ENCODE measurements around the gene PITX3.

DNA sequence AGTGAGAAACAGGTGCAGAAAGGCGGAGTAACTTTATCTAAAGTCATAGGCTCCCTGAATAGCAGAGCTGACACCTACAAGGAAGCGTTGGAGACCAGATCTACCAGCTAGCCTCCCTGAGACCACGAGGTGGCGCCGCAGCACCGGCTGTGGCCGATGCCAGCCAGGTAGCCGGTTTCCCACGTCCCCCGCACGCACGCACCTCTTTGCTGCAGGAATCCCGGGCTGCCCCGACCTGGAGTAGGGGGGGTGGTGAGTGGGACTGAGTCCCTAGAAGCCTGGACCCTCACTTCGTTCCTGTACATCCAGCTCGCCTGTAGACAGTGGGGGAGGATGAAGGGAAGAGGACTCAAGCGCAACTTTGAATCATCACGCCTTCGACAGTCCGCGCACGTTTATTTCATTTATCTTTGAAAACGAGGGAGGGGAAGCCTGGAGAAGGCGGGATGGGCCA is 11.5 kb downstream of the PITX3 start:
- TF ChIP-seq EZH2 (IDR thresholded peaks at IDR 0.05; ENCODE audit: borderline replicate concordance, low read length), result no peak
- TF ChIP-seq, protein P1, sequence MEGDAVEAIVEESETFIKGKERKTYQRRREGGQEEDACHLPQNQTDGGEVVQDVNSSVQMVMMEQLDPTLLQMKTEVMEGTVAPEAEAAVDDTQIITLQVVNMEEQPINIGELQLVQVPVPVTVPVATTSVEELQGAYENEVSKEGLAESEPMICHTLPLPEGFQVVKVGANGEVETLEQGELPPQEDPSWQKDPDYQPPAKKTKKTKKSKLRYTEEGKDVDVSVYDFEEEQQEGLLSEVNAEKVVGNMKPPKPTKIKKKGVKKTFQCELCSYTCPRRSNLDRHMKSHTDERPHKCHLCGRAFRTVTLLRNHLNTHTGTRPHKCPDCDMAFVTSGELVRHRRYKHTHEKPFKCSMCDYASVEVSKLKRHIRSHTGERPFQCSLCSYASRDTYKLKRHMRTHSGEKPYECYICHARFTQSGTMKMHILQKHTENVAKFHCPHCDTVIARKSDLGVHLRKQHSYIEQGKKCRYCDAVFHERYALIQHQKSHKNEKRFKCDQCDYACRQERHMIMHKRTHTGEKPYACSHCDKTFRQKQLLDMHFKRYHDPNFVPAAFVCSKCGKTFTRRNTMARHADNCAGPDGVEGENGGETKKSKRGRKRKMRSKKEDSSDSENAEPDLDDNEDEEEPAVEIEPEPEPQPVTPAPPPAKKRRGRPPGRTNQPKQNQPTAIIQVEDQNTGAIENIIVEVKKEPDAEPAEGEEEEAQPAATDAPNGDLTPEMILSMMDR (IDR thresholded peaks at IDR 0.05; ENCODE audit: low read length), result peak; percentile 76
